Heart left ventricle (tissue), 13 donors: Measurements from ENCODE around the gene FOXP2.

Experiments used
- POLR2A ChIP-seq, 2 donors: fragments of 450-650 bp; IDR thresholded peaks; one replicate each; pipeline ENCODE4 v1.6.1; 2017; ENCODE audit warnings: antibody characterized with exemption in 2 of 2, mild to moderate bottlenecking in 2 of 2, moderate library complexity in 2 of 2
- TF ChIP-seq, protein P1 (sequence below), 12 donors: fragments of 200-600 bp; sonication (generic) in 4 of 12; IDR thresholded peaks; one replicate each; pipeline versions ENCODE4 v1.5.0 to v1.8.0; 2018 to 2022; ENCODE audit warnings: antibody characterized with exemption in 12 of 12, mild to moderate bottlenecking in 5 of 12
- donor health status: ischemic (EF 13 %, LVEDD 7.1; RV severe dilation, severe dysfunction).
- donor health status: DM: no; HTN: yes; CAD: no.
- donor health status: DM: no; HTN: no; CAD: no.
- donor health status: ischemic (EF 25% LVEDD 6.9; RV normal size, moderate dysfunction).
- donor health status: ischemic (EF 25% LVEDD 5.7; RV mildly dilated, moderate dysfunction).
- donor health status: ischemic (EF 35%, LVEDD 5.7; RV mildly dilated, moderate dysfunction).
- donor health status: nonischemic (EF 11% LVEDD 7.7; RV severe dilation, severe dysfunction).
- donor health status: DM: yes; HTN: yes; CAD: no.
- donor health status: PGD.
- donor health status: ischemic (EF 29% LVEDD 5.4; RV normal size, mild dysfunction).
- donor health status: nonischemic (EF 23%, LVEDD 6.1; RV moderate dilation, normal function).

DNA sequence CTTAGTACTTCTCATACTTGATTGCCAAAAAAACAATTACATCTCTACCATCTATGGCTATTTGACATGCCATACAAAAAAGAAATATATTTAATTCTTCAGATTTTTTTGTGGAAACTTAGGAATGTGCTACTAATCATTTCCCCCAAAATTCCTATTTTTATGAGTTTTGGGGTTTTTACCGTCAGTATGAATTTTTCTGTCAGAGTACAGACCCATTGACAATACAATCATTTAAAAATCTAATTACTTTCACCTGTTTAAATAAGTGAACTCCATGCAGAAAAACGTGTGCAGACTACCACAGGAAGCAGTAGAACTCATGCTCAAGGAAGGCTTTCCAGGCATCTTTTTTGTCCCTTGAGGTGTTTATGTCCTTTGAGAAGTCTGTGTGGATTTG is 48.8 kb upstream of the FOXP2 start:
- TF ChIP-seq, protein P1, sequence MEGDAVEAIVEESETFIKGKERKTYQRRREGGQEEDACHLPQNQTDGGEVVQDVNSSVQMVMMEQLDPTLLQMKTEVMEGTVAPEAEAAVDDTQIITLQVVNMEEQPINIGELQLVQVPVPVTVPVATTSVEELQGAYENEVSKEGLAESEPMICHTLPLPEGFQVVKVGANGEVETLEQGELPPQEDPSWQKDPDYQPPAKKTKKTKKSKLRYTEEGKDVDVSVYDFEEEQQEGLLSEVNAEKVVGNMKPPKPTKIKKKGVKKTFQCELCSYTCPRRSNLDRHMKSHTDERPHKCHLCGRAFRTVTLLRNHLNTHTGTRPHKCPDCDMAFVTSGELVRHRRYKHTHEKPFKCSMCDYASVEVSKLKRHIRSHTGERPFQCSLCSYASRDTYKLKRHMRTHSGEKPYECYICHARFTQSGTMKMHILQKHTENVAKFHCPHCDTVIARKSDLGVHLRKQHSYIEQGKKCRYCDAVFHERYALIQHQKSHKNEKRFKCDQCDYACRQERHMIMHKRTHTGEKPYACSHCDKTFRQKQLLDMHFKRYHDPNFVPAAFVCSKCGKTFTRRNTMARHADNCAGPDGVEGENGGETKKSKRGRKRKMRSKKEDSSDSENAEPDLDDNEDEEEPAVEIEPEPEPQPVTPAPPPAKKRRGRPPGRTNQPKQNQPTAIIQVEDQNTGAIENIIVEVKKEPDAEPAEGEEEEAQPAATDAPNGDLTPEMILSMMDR (IDR thresholded peaks at IDR 0.05), result no peak
- TF ChIP-seq POLR2A (IDR thresholded peaks at IDR 0.05), result no peak
